GM18520 (cell line): ENCODE measurements around the gene DBH.

ENCODE experiments used
- ATAC-seq: cut with Tn5 transposase; IDR thresholded peaks from one replicate; pipeline ENCODE4 v1.9.1; 2021; ENCODE audit not compliant: unreplicated experiment

The DBH gene

GRCh38 chr9:133642708-133643361, 6.7 kb downstream of the DBH start:
- no peak for ATAC-seq

- no peak for ATAC-seq
Measured at GRCh38 chr9:133643362-133643755, 7.2 kb downstream of the DBH start.

GRCh38 chr9:133643978-133644760, 8.0 kb downstream of the DBH start:
- ATAC-seq: no peak

DNA sequence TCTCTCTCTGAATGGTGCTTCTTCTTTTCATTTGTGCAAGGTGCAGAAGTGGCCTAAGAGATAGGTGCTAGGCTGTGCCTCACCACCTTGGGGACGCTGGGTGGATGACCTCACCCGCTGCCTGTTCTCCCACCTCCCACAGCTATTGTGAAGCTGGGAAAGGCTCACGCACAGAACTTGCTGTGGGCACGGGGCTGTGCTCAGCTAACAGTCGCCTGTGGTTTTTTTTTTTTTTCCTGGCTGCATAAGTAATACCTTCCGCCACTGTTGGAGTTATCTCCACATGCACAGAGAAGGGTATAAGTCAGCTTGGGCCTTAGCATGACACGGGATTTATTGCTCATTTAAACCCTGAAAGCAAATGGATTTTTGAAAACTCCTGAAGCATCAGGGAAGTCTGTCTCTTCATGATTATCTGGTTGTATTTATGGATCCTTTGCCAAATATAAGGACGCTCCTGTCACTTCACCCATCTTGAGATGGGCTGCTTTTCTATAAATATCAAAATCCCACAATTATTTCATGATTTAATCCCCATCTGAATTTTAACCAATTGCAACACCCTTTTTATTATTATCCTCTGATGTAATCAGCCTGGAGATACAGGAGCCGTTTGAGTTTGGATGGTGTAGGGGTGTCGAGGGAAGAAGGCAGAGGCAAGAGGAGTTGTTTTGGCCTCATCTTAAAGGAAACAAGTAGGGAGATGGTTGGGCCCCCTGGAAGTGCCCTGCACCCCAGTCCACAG, 9.0 kb downstream of the DBH start:
- no peak for ATAC-seq

DNA sequence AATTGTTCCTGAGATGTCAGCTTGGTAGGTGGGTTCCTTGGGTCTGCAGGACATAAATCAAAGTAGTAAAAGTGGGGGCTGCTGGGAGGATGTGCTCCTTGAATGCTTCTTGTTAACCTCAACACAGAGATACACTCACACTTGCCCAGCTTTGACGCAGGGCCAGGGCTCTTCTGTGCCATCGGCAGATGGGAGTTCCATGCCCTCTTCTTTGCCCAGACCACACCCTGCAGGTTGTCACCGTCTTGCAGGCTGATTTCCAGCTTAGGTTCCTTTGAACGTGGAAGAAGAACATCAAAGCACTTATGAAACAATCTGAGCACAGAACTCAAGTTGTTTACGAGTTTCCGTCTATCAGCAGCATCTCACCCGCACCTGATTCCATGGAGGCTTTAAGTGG, 11.0 kb downstream of the DBH start:
- no peak for ATAC-seq

GRCh38 chr9:133647765-133648469, 11.8 kb downstream of the DBH start:
- ATAC-seq: no peak

DNA sequence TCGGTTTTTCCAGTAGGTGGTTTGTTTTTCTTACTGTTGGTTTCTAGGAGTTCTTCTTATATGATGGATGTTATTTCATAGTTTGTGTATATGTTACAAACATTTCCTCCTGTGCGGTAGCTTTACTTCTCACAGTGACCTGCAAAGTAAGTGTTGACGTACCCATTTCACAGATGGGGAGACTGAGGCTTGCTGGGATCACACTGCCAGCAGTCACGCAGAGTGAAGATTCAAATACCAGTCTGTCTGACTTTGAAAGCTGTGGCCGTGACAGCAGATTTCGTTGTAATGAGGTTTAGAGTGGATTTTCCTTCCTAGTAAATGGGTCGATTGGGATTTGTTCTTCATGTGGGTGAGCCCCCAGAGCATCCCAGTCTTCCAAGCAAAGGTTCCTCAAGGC, 13.0 kb downstream of the DBH start:
- no peak for ATAC-seq

DNA sequence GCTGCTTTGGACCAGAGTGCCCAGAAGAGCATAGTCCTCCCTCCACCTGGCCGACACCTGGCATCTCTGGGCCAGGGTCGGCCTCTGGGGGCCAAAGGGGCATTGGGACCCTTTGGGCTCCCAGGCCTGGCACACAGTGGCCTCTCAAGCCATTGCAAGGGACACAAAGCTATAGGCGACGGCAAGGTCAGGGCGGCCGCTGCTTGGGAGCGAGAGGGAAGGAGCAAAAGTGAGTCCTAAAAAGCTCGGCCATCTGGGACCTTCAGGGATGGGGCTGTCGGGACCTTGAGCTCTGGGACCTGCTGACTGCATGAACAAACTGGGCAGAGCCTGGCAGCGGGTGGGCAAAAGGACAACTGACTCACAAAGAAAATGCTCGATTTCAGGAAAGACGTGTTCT, 13.9 kb downstream of the DBH start:
- ATAC-seq: no peak

DNA sequence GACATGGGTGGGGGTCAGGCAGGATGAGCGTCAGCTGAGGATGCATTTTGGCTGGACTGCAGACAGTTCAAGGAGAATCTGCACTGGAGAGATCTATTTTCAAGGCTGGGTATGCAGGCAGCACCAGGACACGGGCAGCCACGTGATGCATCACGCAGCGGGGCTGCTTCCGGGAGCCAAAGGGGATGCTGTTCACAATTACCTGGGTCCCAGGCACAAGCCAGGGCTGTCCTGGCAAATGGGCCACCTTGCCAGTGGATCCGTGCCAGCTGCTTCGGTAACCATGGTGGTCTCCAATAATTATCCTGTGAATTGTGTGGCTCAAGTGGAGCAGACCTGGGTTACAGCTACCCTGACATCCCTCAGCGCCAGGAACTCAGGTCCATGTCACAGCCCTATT, 17.5 kb downstream of the DBH start:
- ATAC-seq: no peak

GRCh38 chr9:133654736-133655657, 18.8 kb downstream of the DBH start:
- ATAC-seq: no peak

DNA sequence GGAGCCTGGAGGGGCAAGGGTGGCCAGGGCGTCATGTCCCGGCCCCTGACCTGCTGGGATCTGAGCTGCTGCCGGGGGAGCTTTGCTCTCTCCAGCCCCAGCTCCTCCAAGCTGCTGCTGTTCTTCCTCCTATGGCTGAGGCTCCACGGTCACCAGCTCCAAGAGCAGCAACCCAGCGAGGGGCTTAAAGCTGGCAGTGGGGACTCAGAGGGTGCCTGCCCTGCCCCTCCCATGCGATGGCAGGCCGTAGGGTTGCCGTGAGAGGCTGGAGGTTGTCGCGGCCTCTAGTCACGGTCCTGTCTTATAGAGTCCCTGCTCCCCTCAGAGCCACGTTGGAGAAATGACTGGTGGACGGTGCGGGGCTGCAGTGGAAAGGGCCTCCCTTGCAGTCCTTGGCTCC, 19.5 kb downstream of the DBH start:
- ATAC-seq: no peak

- ATAC-seq: no peak
Measured at GRCh38 chr9:133656211-133657119, 20.3 kb downstream of the DBH start.

GRCh38 chr9:133657120-133657661, 21.0 kb downstream of the DBH start:
- no peak for ATAC-seq

DNA sequence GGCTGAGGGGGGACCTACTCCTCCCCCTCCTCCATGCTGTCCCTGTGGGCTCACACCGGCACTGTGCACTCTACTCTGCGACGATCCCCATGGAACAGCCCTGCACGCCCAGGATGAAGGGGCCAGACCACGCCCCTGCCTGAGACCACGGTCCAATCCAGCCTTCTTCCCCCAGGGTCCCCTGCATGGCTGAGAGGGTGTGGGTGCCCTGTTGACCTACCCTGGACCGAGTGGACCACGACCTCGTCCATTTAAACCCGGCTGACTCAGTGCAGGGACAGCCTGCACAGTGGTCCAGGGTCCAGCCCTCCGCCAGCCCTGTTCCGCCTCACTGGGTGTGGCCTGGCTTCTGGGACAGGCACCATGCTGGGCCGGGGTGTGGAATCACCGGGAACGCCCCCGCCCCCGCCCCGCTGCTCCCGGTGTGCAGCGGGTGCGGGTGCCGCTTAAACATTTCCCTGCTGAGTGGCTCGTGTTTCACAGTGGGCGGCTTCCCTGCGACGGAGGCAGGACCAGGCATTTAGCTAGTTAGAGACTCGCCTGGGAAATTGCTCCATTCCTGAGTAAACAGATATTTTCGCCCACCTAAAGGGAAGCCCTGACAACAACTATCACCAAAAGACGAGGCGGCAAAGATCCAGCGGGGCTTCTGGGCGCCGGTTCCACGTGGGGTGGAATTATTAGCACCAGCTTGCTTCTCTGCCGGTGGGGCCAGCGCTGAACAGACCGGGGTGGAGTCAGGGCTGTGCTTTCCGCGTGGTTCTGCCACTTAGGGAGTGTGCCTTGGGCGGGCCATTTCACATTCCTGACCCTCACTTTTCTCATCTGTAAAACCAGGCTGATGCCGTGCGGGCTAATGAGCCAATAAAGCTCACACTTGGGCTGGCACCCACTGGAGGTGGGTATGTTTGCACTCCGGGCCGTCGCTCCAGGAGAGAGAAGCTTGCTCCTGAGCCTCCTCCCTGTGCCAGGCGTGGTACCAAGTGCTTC, 22.6 kb downstream of the DBH start:
- ATAC-seq: no peak

- ATAC-seq: no peak
Measured at GRCh38 chr9:133659516-133659915, 23.4 kb downstream of the DBH start.

- ATAC-seq: no peak
Measured at GRCh38 chr9:133661846-133662540, 25.8 kb downstream of the DBH start.
